Ovary (tissue), 9 donors: ENCODE results near the gene SH2B2. TPM values are rescaled to one million over a fixed set of nuclear protein-coding genes. Genes with fewer than 3 reads are reported as not detected.
"Not testable (repeated sequence)": the region's sequence is repeated elsewhere in the genome, so short reads cannot be mapped to it uniquely, and the experiment has no call there.

Experiments
- DNase-seq, 5 donors: peaks; one replicate each; pipeline ENCODE4 v3.0.0-alpha.2; 2019 to 2020
- H3K27ac ChIP-seq, 2 donors: fragments of 200-600 bp; one replicate each; pipeline versions ENCODE4 v1.5.1 to v1.8.0; 2019 to 2022
- H3K27me3 ChIP-seq: fragments of 200-600 bp; one replicate; pipeline ENCODE4 v1.8.0; 2022
- H3K36me3 ChIP-seq: fragments of 200-600 bp; sonication (generic); one replicate; pipeline ENCODE4 v1.5.1; 2019
- H3K4me1 ChIP-seq: one replicate; pipeline ENCODE4 v1.8.1; 2013; ENCODE audit warnings: mild to moderate bottlenecking, moderate library complexity; ENCODE audit not compliant: insufficient read depth
- H3K4me3 ChIP-seq: fragments of 200-600 bp; sonication (generic); one replicate; pipeline ENCODE4 v1.5.1; 2017
- H3K9me3 ChIP-seq, 2 donors: fragments of 200-600 bp in 1 of 2; sonication (generic) in 1 of 2; one replicate each; pipeline versions ENCODE4 v1.5.1 to v1.8.1; 2013 to 2019; ENCODE audit warnings: mild to moderate bottlenecking in 1 of 2, moderate library complexity in 1 of 2
- CTCF ChIP-seq, 3 donors: fragments of 450-650 bp in 2 of 3; fragments of 200-600 bp in 1 of 3; IDR thresholded peaks; one replicate each; pipeline versions ENCODE4 v1.5.1 to v1.8.0; 2016 to 2022; ENCODE audit warnings: antibody characterized with exemption in 3 of 3, mild to moderate bottlenecking in 1 of 3
- EP300 ChIP-seq: sonication (generic); formaldehyde crosslinking; IDR thresholded peaks from one replicate; pipeline ENCODE4 v1.6.1; 2017; ENCODE audit warnings: antibody characterized with exemption
- POLR2A ChIP-seq: fragments of 450-650 bp; IDR thresholded peaks from one replicate; pipeline ENCODE4 v1.6.1; 2017; ENCODE audit warnings: antibody characterized with exemption, mild to moderate bottlenecking, moderate library complexity
- whole genome bisulfite sequencing, 3 donors: extraction: QIAGEN DNeasy Blood & Tissue Kit in 1 of 3; methylation state at CpG; one replicate each; pipeline versions ENCODE4 v1.1.5 to v1.1.7; 2013 to 2017; 5-methylcytosine and 5-hydroxymethylcytosine counted together
- intact Hi-C, 4 donors: fragments of 100-400 bp; cut with DNase I; formaldehyde crosslinking; loops; one replicate each; pipeline versions ENCODE4 v1.11.0 to v1.15.1; 2022 to 2023
- polyA plus RNA-seq, 2 donors: library from polyadenylated mRNA; stranded (reverse); fragments of 200-250 nt in 1 of 2; fragments of 350-450 nt in 1 of 2; fragmentation: Illumina TruSeq in 1 of 2; extraction: RNeasy Lipid Tissue Mini Kit (QIAGEN cat#74804) in 1 of 2; gene quantifications; one replicate each; pipeline ENCODE4 v1.2.3, GENCODE V29; 2013 to 2014
- total RNA-seq, 7 donors: library from RNA; depleted of rRNA in 2 of 7; stranded (reverse); fragments of >200 nt in 2 of 7; fragmentation: NEBNext Ultra II Directional in 3 of 7; extraction: Animal tissue kit (Norgen Biotek cat#: 25700) in 3 of 7; gene quantifications; one replicate each; pipeline versions ENCODE4 v1.1.0 to v1.2.4, GENCODE V29; 2016 to 2023
- donor health status: DM: no; HTN: no; CAD: no; lungs with moderate emphysema.
- donor health status: DM: no; HTN: no; CAD: no.
- donor health status: Bipolar disorder and iron deficiency.
- donor health status: DM: yes; HTN: yes; CAD: no.
- donor health status: DM: no; HTN: no; CAD: no.
- donor health status: DM: yes; HTN: yes; CAD: no.

Gene SH2B2
- total and polyA plus RNA-seq, 9 donors, result 1.4 to 8.9 (median 4.5) TPM

GRCh38 chr7:102300643-102301221, 14.1 kb downstream of the SH2B2 start:
- no peaks in the 10 kb centered on the region for H3K36me3 ChIP-seq
- H3K27ac ChIP-seq, result no peak overlapping the region
- H3K9me3 ChIP-seq, result no peaks in the 10 kb centered on the region
- H3K4me3 ChIP-seq, result no peak overlapping the region
- 28 to 50% (median 34%) methylated on average over 72 to 84 of the region's 84 CpGs for WGBS, 3 donors
- H3K4me1 ChIP-seq, result no peaks in the 10 kb centered on the region
- no peaks in the 10 kb centered on the region for H3K27me3 ChIP-seq
- TF ChIP-seq POLR2A (no peak), EP300 (no peak), CTCF (IDR thresholded peaks at IDR 0.05) (no peak)
- DNase-seq, result no peak
- intact Hi-C loops, result no loop called here

- H3K27ac ChIP-seq, H3K36me3 ChIP-seq, H3K9me3 ChIP-seq, H3K4me1 ChIP-seq, intact Hi-C loops, DNase-seq, H3K27me3 ChIP-seq, H3K4me3 ChIP-seq: not testable (repeated sequence)
- 91 to 96% (median 95%) methylated on average over 13 to 14 of the region's 14 CpGs for WGBS, 3 donors
Observed at GRCh38 chr7:102301367-102301766, 14.7 kb downstream of the SH2B2 start.

GRCh38 chr7:102302025-102302424, 15.4 kb downstream of the SH2B2 start:
- 74 to 87% (median 82%) methylated on average over 6 of the region's 6 CpGs for WGBS, 3 donors
- H3K4me1 ChIP-seq, result no peaks in the 10 kb centered on the region
- no peak for DNase-seq
- H3K27me3 ChIP-seq, result no peaks in the 10 kb centered on the region
- intact Hi-C loops, result no loop called here
- no peak overlapping the region for H3K27ac ChIP-seq
- H3K9me3 ChIP-seq, result no peaks in the 10 kb centered on the region
- no peaks in the 10 kb centered on the region for H3K36me3 ChIP-seq
- H3K4me3 ChIP-seq, result no peak overlapping the region
- TF ChIP-seq POLR2A (no peak), EP300 (no peak), CTCF (IDR thresholded peaks at IDR 0.05) (no peak)

GRCh38 chr7:102303669-102304422, 17.2 kb downstream of the SH2B2 start:
- TF ChIP-seq POLR2A (no peak), EP300 (no peak), CTCF (IDR thresholded peaks at IDR 0.05) (no peak)
- Histone ChIP-seq H3K36me3 (no peaks in the 10 kb centered on the region), H3K4me1 (no peaks in the 10 kb centered on the region), H3K9me3 (no peaks in the 10 kb centered on the region), H3K4me3 (no peak overlapping the region), H3K27ac (no peak overlapping the region), H3K27me3 (no peaks in the 10 kb centered on the region)
- WGBS, 3 donors, result 81 to 88% (median 83%) methylated on average over 12 to 13 of the region's 13 CpGs
- no peak for DNase-seq
- intact Hi-C loops, result no loop called here

- no peaks in the 10 kb centered on the region for H3K27me3 ChIP-seq
- no peak overlapping the region for H3K27ac ChIP-seq
- no peaks in the 10 kb centered on the region for H3K36me3 ChIP-seq
- DNase-seq, result no peak
- TF ChIP-seq POLR2A (no peak), CTCF (IDR thresholded peaks at IDR 0.05) (no peak), EP300 (no peak)
- no peaks in the 10 kb centered on the region for H3K4me1 ChIP-seq
- 68 to 79% (median 74%) methylated on average over 11 of the region's 11 CpGs for WGBS, 3 donors
- H3K4me3 ChIP-seq, result no peak overlapping the region
- intact Hi-C loops, result no loop called here
- no peaks in the 10 kb centered on the region for H3K9me3 ChIP-seq
Observed at GRCh38 chr7:102304668-102305067, 18.0 kb downstream of the SH2B2 start.
